Medulla oblongata (tissue), 1 donor: ENCODE results near the gene TBCD.

ENCODE experiments used
- DNase-seq: peaks from one replicate; pipeline ENCODE4 v3.0.0-alpha.2; 2015; ENCODE audit errors: extremely low spot score

Gene TBCD

DNA sequence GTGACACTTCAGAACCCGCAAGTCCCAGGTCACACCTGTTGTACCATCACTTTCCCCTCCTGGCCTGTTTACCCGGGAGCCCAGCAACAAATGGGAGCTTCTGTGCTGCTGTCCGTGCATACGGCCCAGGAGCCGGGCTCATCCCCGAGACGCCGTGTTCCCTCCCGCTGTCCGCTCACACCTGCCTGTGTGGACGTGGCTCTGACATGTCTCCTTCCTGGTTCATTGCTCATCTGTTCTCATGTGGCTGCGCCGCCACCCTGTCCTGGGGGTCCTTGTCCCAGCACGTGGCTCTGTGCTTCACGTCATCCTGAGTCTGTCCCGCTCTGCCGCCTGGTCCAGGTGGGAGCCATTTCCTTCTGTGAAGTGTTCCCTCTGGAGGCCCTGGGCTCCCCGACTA lies 37.9 kb downstream of the TBCD start:
- no peak for DNase-seq

DNA sequence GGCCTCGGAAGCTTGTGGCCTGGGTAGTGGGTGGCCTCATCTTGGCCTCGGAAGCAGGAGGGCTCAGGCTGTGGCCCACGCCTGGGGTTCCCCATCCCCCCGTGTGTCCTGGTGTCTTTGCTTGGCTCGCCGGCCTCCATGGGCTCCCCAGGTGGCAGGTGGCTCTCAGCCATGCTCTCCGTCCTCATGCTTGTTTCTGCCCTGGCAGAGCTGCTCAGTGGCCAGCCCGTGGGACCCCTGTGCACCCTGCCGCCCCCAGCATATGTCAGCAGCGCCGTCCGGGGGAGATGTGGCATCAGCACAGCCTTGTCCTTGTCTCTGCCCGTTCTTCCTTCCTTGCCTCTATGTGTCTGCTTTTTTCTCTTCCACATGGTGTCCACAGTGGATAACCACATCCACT lies 38.5 kb downstream of the TBCD start:
- DNase-seq = no peak

DNA sequence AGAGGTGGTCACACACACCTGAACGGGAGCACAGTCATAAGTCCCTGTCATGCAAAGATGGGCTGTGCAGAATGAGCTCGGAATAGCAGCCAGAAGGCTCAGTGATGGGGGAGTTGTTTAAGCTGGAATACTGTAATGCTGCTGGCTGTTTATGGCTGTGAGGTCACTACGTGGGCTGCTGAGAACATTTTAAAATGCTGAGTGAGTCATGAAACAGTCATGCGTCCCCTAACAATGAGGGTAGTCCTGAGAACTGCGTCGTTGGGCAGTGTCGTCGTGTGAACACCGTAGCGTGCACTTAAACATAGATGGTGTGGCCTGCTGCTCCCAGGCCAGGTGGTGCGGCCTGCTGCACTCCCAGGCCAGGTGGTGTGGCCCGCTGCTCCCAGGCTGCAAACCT lies 39.7 kb downstream of the TBCD start:
- no peak for DNase-seq

- peak; percentile 34 for DNase-seq
Observed at GRCh38 chr17:82793974-82794630, 42.2 kb downstream of the TBCD start.

DNA sequence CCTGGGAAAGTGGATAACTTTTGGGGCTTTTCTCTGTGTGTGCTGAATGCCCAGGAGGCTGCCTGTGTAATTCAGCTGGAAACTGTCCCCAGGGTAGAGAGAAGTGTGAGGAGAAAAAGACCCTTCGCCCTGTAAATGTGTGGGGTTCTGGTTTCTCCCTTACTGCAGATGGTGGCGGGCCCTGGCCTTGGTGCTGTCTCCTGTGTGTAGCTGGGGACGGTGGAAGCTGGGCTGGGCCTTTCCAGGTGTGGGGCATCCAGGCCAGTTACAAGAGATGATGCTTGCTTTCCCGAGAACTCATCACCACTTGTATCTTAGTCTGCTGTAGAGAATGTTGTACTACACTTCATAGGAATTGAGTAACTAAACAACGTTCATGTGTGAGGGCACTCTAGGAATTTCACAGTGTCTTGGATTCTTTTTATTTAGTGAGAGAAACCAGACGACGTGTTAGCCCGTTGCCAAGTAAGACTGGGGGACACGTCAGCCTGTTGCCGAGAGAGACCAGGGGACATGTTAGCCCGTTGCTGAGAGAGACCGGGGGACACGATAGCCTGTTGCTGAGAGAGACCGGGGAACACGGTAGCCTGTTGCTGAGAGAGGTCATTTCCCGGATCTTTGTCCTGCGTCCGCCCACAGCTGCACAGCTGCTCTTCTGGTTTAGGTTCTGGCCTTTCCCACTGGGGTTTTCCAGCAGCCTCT lies 43.1 kb downstream of the TBCD start:
- no peak for DNase-seq

DNA sequence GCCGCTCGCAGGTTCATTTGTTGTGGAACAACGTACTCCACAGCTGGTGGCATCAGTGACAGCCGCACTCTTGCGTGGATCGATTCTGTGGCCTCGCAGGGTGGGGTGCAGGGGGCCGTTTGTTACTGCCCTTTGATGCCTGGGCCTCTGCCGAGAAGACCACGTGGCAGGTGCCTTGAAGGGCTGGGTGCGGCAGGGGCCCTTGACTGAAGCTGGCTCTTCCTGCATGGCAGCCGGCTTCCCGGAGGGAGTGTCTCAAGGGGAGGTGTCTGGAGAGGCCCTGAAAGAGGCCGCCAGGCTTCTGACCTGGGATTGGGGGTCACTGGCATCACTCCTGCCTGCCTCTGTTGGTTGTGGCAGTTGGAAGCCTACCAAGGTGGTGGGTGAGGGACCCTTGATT lies 43.8 kb downstream of the TBCD start:
- no peak for DNase-seq

GRCh38 chr17:82797061-82797460 lies 45.2 kb downstream of the TBCD start:
- no peak for DNase-seq

GRCh38 chr17:82798752-82799151 lies 46.9 kb downstream of the TBCD start:
- no peak for DNase-seq

DNA sequence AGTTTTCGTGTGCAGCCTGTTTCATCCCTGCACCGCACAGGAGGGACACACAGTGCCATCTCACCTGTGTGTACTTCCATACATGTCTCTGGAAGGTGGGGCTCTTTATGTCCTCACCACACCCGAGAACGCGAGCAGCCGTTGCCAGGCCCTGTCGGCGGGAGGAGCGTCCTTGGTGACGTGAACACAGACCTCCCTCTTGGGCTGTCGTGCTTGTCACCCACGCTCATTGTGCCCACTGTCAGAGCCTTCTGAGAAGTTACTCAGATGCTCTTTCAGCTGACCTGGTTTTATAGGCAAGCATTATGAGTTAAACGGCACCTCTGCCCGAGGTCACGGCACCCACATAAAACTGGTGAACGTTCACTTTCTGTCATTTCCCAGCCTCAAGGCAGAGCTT lies 47.7 kb downstream of the TBCD start:
- DNase-seq = no peak

DNA sequence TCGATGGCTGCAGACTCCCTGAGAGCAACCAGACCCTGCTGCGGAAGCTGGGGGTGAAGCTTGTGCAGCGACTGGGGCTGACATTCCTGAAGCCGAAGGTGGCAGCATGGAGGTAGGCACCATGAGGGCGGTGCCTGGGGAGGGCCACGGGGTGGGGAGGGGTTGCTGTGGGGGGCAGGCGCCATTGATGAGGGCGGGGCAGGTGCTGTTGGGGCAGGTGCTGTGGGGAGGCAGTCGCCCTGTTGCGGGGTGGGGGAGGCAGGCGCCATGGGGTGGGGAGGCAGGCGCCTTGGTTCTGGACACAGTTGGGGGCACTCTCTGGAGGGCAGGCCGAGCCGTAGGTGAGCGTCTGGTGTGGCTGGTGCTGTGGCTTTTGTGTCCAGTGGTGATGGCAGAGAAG lies 49.0 kb downstream of the TBCD start:
- no peak for DNase-seq

GRCh38 chr17:82801377-82801970 lies 49.6 kb downstream of the TBCD start:
- DNase-seq = no peak

DNA sequence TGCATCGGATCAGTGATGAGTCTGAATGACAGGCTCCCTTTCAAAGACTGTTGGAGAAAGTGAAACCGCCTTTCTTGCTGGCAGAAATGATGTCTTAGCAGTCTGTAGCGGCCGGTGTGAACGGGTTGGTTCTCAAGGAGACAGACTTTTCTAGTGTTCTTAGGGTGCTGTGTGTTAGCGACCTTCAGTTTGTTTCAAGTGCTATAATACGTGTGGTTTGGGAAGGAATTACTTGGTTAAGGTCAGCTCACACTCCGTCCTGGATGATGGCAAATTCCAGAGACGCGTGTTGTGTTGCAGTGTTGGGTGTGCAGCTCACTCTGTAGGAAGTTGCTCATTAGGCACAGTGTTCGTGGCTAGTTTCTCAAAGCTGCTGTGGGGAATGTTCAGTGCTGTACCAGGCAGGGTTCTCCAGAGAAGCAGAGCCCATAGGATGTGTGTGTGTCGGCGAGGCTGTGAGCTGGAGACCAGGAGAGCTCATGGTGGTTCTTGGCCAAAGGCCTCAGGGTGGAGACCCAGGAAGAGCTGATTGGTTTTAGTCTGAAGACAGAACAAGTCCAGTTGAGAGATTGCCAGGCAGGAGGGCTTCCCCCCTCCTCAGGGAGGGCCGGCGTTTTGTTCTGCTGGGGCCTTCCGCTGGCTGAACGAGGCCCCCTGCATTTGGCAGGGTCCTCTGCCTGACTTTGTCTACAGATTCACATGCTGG lies 50.4 kb downstream of the TBCD start:
- DNase-seq = no peak

- DNase-seq = no peak
Observed at GRCh38 chr17:82803185-82803584, 51.3 kb downstream of the TBCD start.

- no peak for DNase-seq
Observed at GRCh38 chr17:82803606-82804005, 51.7 kb downstream of the TBCD start.

- peak; percentile 18 for DNase-seq
Observed at GRCh38 chr17:82804442-82805191, 52.8 kb downstream of the TBCD start.

DNA sequence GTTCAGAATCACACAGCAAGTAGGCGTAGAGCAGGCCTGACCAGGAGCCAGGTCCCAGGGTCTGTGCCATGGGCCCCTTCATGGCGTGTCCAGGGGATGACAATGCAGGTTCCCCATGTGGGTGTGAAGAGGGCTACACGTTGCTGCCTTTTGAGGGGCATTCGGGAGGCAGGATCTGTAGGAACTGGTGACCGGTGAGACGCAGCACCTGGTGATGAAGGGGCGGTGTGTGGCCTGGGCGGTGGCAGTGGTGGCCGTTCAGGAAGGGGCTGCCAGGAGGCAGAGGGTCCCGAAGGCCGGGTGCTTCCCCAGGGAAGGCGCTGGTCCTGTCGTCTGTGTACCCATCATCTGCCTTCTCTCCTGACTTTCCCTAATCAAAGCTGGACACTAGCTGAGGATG lies 53.4 kb downstream of the TBCD start:
- no peak for DNase-seq

DNA sequence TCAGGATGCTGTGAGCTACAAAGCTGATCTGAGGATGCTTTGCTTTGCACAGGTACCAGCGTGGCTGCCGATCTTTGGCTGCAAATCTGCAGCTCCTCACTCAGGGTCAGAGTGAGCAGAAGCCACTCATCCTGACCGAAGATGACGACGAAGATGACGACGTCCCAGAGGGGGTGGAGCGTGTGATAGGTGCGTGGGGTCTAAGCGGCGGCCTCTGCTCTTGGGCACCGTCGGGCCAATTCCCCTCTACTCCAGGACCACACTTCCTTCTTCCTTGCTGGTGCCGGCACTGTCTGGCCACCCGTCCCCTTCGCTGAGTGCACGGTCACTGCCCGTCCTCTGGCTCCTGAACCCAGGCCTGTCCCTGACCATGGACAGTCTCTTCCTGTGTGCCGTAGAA lies 54.0 kb downstream of the TBCD start:
- DNase-seq = no peak

GRCh38 chr17:82806645-82807044 lies 54.8 kb downstream of the TBCD start:
- DNase-seq = no peak

- DNase-seq = no peak
Observed at GRCh38 chr17:82807101-82807500, 55.2 kb downstream of the TBCD start.

DNA sequence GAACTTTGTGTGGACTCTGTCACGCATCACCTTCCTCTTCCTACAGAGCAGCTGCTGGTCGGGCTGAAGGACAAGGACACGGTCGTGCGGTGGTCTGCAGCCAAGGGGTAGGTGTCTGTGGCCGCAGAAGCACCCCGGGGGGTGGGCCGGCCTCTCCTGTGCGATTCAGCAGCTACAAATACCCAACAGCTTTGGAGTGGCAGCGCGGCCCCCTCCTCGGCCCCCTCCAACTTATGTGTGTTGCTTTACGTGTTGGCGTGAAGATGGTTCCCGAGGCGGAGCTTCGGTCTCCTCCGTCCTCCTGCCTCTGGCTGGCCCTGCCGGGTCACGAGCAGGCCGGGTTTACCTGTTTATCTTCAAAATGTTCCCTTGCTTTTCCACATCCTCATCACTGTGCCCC lies 55.7 kb downstream of the TBCD start:
- no peak for DNase-seq

DNA sequence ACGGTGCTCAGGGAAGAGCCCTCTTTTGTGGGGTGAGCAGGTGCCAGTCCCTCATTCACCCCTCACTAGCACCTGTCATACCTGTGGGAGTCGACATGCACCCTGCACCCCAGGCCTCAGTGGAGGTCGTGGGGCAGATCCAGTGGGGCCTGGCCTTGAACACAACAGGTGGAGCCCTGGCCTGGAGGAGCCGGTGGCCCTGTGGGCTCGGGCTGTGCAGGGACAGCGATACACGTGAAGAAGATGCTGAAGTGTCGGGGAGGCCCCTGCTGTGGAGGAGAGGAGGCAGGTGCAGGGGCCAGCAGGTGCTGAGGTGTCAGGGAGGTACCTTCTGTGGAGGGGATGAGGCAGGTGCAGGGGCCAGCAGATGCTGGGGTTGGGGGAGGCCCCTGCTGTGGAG lies 56.1 kb downstream of the TBCD start:
- DNase-seq = no peak
